ENCODE results near the gene PKP2. TPM values are rescaled to one million over a fixed set of nuclear protein-coding genes. Genes with fewer than 3 reads are reported as not detected.

Gene PKP2
- total and polyA plus RNA-seq, 9 of the 15 experiments (the other 6 are each of a cell fraction or from before 2014, with no cell fraction given), result 1.6 to 4.2 (median 2.8) TPM

GRCh38 chr12:32788405-32788804 lies 108.2 kb downstream of the PKP2 start:
- H3K9me3 ChIP-seq (replicated peaks; ENCODE audit: control insufficient read depth, insufficient read depth, low read depth, low read length), result no peaks in the 10 kb centered on the region
- H2AFZ ChIP-seq (ENCODE audit: low read depth, low read length), result no peak overlapping the region
- 10% methylated on average over 4 of the region's 4 CpGs for WGBS (ENCODE audit: insufficient coverage, low coverage, missing lambda C conversion rate)
- ATAC-seq (no peak), DNase-seq (ENCODE audit: extremely low read depth in 1 of 4, low spot score in 3 of 4) (no peak), FAIRE-seq (no peak)
- H3K9me1 ChIP-seq (ENCODE audit: control insufficient read depth, insufficient read depth, low read length), result no peaks in the 10 kb centered on the region
- H3K36me3 ChIP-seq (ENCODE audit: control insufficient read depth, insufficient read depth, low read length), result no peaks in the 10 kb centered on the region
- H3K79me2 ChIP-seq (ENCODE audit: control insufficient read depth, insufficient read depth, low read length), result no peaks in the 10 kb centered on the region
- no TSS peak for BruUV-seq (replicated peaks)
- no peak overlapping the region for H3K27ac ChIP-seq (ENCODE audit: extremely low read depth, low read depth, low read length)
- intact Hi-C loops (cut with micrococcal nuclease), result no loop called here
- no peak overlapping the region for H3K4me3 ChIP-seq
- ChIA-PET POLR2A (no interaction called here), CTCF (ENCODE audit: low intra/inter-chr PET ratio) (no interaction called here)
- no peak overlapping the region for H3K9ac ChIP-seq (ENCODE audit: insufficient read depth in 1 of 2, low read depth in 2 of 2, low read length in 2 of 2)
- no peaks in the 10 kb centered on the region; a peak in 1 of 5 replicates for H3K27me3 ChIP-seq (ENCODE audit: control insufficient read depth in 2 of 2, insufficient read depth in 2 of 2, low read length in 2 of 2)
- H3K4me1 ChIP-seq (replicated peaks in 1 of 2; ENCODE audit: control insufficient read depth in 2 of 2, insufficient read depth in 2 of 2, low read length in 2 of 2), result no peaks in the 10 kb centered on the region
- no peak overlapping the region for H3K4me2 ChIP-seq (ENCODE audit: insufficient read depth, low read length)
- in situ Hi-C loops (cut with MboI), result no loop called here
- no peaks in the 10 kb centered on the region for H4K20me1 ChIP-seq (replicated peaks; ENCODE audit: control insufficient read depth, insufficient read depth, low read length)
- TF ChIP-seq TAF9B (IDR thresholded peaks at IDR 0.05; ENCODE audit: partially characterized antibody) (no peak), IRF9 (tag; IDR thresholded peaks at IDR 0.05) (no peak), CREB3 (tag; conservative IDR thresholded peaks at IDR 0.05; ENCODE audit: low read depth) (no peak), PCBP2 (IDR thresholded peaks at IDR 0.05; ENCODE audit: low read depth, low read length, poor library complexity, severe bottlenecking) (no peak), RFX1 (IDR thresholded peaks at IDR 0.05) (no peak), ZNF583 (CRISPR knock-in tag; IDR thresholded peaks at IDR 0.05) (no peak), ZNF232 (CRISPR knock-in tag; IDR thresholded peaks at IDR 0.05) (no peak), HNRNPH1 (optimal IDR thresholded peaks at IDR 0.05; ENCODE audit: low read depth, low read length) (no peak), REST (IDR thresholded peaks at IDR 0.05; ENCODE audit: borderline replicate concordance) (no peak), REST (CRISPR knock-in tag; IDR thresholded peaks at IDR 0.05; ENCODE audit: low read depth) (no peak)
